GM18951 (cell line): ENCODE measurements around the gene EPN2.

Experiments
- POLR2A ChIP-seq: IDR thresholded peaks from 4 replicates; pipeline ENCODE4 v1.6.1; 2011; ENCODE audit warnings: mild to moderate bottlenecking; ENCODE audit not compliant: insufficient read length, insufficient read depth; ENCODE audit errors: extremely low read depth
- in situ Hi-C: fragments of 300-500 bp; cut with MboI; formaldehyde crosslinking; loops from one replicate; pipeline ENCODE4 v1.12.0; 2022; ENCODE audit warnings: low sequenced_read_pairs, mixed read lengths, inconsistent platforms; ENCODE audit not compliant: unreplicated experiment

The EPN2 gene

DNA sequence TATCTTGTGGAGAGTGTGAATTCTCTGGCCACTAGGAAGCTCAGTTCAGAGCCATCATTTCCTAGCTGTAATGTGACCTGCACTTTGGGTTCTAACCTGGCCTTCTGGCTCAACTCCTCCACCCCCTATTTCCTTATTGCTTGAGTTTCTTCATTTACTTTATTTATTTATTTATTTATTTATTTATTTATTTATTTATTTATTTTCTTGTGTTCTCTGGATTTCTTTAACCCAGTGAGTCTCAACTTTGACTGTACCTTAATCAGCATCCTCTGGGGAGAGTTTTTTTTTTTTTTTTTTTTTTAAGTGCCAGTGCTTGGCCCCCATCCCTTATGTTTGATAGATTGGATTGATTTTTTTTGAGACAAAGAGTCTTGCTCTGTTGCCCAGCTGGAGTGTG is 18.1 kb downstream of the EPN2 start:
- TF ChIP-seq POLR2A, result no peak
- in situ Hi-C loops, result no loop called here

DNA sequence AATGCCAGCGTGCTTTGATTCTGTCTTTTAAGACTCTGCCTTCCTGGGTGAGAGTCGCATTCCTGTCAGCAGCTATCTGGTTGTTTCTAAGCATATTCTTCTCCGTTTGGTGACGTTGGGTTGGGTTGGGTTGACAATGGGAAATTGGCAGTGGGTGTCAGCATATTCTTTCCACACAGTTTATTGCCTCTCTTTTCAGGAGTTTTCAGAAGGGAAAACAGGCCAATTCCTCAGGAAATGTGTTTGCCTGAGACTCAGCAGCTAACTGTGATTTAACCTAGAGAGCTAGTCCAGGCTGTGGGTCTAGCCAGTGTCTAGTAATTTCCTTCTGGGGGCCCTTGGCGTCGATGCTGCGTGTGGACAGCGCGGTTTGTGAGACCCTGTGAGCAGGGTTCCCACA is 21.2 kb downstream of the EPN2 start:
- in situ Hi-C loops, result no loop called here
- TF ChIP-seq POLR2A, result no peak

DNA sequence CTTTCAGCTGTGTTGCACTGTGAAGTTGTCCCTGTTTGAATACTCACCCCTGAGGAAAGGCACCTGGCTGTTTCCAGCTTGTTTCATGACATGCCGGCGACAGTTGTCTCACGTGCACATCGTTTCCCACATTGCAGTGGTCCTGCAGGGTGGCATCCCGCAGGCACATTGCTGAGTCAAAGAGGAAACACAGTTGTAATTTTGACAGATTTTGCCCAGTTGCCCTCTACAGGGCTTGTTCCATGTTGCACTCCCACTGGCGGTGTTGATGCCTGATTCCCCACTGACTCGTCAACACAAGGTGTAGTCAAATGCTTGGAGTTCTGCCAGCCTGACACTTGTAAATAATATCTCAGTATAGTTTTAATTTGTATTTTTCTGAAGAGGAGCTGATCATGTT is 23.8 kb downstream of the EPN2 start:
- TF ChIP-seq POLR2A, result no peak
- in situ Hi-C loops, result no loop called here

DNA sequence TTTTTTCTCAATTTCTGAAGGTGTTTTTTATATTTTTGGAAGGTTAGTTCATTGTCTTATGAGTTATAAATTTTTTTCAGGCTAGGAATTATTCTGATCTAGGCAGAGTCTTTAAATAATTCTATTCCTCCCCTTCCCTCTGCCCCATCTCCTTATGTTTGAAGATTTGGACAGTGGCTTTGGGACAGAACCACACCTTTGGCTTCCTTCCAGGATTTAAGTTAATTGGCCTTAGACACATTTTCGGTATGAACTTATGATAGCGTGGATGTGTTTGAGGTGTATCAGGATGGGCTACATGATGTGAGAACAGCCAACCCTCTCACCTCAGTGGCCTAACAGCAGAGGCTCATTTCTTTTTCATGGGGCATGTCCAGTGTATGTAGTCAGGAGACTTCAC is 24.3 kb downstream of the EPN2 start:
- in situ Hi-C loops, result no loop called here
- TF ChIP-seq POLR2A, result no peak

DNA sequence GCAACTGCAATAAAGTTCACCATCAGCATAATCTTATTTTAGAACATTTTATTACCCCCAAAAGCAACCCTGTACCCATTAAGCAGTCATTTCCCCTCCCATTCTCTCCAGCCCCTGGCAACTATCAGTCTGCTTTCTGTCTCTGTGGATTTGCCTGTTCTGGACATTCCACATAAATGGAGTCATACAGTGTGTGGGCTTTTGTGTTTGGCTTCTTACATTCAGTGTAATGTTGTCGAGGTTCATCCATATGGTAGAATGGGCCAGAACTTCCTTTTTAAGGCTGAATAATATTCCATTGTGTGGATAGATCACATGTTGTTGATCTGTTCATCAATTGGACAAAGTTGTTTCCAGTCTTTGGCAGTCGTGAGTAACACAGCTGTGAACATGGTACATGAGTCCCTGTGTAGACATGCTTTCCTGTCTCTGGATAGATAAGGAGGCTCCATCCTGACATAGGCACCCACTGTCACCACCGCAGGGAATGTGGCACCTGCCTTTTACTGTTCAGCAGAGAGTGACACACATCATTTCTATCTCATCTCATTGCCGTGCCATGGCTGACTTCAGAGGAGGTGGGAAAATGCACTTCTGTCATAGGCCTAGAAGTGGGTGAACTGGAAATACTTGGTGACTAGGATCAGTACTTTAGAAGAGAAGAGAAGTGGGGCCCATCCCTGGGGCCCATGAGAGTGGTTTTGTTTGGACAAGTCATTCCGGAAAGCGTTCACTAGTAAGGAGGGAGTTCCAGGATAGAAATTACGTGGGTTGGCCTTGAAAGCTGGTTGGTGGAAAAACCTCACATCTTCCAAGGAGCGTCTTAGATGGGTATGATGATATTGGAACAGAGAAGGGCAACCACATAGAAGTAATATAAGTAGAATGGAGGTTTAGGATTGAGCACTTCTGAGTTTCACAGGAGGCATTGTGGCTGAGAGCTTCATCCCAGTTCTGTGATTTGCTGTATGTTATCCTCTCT is 25.8 kb downstream of the EPN2 start:
- in situ Hi-C loops, result no loop called here
- TF ChIP-seq POLR2A, result no peak

DNA sequence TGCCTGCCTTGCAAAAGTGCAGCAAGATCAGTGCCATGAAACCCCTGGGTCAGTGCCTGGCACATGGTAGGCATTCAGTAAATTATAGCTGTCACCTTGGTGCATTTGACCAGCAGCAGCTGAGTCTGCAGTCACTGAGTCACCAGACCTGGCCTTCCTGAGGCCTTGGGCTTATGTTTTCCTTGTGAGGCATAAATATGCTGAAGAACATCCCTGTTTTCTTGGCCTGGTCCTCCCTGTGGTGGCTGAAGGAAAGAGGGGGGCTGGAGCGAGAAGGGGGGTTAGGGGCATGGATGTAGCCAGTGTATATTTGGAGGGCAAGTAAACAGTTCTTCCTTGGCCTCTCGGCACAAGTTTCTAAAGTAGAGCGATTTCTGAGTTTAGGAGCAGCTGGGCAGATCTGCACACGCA is 26.5 kb downstream of the EPN2 start:
- in situ Hi-C loops, result no loop called here
- no peak for TF ChIP-seq POLR2A

- no peak for TF ChIP-seq POLR2A
- in situ Hi-C loops, result no loop called here
Measured at GRCh38 chr17:19264268-19264667, 27.1 kb downstream of the EPN2 start.

DNA sequence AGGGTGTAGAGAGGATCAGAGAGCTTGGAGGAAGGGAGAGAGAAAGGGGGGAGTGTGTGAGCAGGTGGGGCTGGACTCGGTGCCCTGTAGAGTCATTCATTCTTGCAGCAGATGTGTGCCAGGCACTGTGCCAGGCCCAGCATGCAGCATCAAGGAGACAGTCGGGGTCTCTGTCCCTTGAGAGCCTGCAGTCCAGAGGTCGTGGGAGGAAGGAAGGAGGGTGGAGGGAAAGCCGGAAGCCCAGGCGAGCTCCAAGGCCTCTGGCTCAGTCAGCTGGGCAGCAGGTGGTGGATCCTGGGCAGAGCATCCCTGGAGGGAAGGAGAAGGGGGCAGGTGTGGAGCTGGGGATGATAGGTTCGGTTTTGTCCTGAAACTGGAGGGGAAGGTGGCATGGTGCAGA is 27.5 kb downstream of the EPN2 start:
- no peak for TF ChIP-seq POLR2A
- in situ Hi-C loops, result no loop called here

DNA sequence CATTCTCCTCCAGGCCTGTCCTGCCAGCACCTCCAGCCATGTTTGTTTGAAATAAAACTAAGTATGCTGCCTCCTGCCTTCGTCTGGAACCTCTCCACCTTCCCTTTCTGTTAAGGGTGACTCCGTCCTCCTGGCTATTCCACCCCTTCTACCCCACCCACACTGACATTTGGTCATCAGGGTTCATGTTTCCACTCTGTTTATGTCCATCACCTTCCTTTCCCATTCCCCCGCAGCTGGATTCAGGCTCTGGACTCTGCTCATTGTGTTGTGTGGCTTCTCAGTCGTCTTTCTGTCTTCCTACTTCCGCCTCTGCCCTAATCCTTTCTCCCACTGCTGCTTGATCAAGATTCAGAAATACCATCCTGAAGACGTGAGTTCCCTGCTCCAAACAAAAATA is 28.6 kb downstream of the EPN2 start:
- TF ChIP-seq POLR2A, result no peak
- in situ Hi-C loops, result no loop called here

- in situ Hi-C loops, result no loop called here
- TF ChIP-seq POLR2A, result no peak
Measured at GRCh38 chr17:19268611-19269010, 31.4 kb downstream of the EPN2 start.

- in situ Hi-C loops, result no loop called here
- TF ChIP-seq POLR2A, result no peak
Measured at GRCh38 chr17:19269106-19269505, 31.9 kb downstream of the EPN2 start.

- no peak for TF ChIP-seq POLR2A
Measured at GRCh38 chr17:19269641-19270040, 32.5 kb downstream of the EPN2 start.

DNA sequence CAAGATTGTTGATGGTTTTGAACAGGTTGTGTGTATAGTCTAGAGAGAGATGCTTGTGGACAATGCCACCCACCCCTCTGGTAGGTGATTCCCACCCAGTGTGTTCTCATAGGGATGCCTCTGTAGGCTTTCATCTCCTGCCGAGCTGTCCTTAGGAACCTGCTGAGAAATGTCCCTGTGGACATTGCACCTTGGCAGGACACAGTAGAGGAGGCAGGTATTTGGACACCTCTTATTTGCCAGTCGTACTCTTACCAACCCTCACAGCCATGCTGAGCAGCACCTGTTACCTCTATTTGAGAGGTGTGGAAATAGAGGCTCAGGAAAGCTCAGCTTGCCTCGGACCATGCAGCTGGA is 33.2 kb downstream of the EPN2 start:
- no peak for TF ChIP-seq POLR2A
- in situ Hi-C loops, result no loop called here

More at GRCh38 chr17:19269641-19270040, 32.5 kb downstream of the EPN2 start:
- in situ Hi-C loops, result no loop called here
